ENCODE results near the gene SPANXB1.
"Not testable (repeated sequence)": the region's sequence is repeated elsewhere in the genome, so short reads cannot be mapped to it uniquely, and the experiment has no call there.

The SPANXB1 gene, protein sequence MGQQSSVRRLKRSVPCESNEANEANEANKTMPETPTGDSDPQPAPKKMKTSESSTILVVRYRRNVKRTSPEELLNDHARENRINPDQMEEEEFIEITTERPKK

DNA sequence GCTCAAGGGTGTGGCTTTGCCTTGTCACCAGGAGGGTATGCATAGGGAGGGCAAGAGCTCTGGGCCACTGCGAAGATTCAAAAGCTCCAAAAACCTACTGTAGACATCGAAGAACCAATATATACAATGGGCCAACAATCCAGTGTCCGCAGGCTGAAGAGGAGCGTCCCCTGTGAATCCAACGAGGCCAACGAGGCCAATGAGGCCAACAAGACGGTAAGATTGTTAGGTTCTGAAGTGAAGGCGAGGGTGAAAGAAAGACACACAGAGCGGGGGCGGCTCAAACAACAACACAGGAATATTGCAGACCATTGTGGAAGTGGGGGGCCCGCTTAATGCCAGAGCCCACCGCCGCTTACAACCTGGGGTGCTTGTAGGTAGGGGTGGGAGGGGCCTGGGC, at the start of gene SPANXB1:
Gene SPANXB1 (plus strand): TSS at position 27 of the 400 bp plus-strand sequence. CDS start 100 bp downstream, at position 127.
- not testable (repeated sequence) for DNase-seq

DNA sequence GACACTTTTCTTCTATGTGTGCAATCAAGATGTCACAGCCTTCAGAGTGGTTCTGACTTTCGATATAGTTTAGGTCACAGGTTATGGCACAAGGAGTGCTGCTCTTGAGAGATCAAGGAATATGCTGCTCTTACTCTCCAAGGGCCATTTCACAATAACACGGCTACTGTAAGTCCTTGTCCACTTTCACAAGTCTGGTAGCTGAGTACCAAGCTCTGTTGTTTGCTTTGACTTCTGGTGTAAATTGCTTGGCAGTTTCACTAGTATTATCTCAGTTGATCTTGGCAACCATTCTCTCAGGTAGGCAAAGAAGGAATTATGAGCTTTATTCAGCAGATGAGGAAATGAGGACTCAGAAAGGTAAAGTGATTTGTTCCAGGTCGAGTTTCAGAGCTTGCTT, 35.4 kb upstream of the SPANXB1 start:
- DNase-seq, result no peak

DNA sequence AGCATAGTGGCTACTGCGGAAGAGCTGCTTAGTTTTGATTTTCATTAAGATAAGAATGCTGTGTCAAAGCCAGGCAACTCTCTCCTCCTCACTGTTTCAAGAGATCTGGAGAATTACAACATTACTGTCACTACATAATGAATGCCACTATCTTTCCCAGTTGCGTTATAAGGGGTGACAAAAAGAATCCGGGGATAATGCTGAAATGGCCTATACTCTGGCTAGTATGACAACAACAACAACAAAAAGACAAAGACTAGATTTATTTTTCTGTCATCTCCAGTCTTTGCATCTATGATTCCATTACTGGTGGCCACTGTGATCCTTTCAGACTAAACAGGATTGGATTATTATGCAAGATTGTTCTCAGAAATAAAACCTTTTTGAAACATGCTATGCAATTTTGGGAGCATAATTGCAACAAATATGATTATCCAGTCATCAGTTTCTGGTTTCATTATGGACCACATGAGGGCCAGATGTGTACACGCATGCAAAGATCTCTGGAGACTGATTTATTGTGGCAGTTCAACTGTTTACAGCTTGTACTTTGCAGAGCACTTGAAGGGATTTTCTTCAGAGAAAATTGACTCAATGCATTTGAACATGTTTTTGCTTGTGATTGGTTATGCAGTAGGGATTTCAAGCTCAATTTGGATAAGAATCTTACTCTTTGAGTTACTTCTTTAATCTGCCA, 31.1 kb upstream of the SPANXB1 start:
- DNase-seq, result no peak

DNA sequence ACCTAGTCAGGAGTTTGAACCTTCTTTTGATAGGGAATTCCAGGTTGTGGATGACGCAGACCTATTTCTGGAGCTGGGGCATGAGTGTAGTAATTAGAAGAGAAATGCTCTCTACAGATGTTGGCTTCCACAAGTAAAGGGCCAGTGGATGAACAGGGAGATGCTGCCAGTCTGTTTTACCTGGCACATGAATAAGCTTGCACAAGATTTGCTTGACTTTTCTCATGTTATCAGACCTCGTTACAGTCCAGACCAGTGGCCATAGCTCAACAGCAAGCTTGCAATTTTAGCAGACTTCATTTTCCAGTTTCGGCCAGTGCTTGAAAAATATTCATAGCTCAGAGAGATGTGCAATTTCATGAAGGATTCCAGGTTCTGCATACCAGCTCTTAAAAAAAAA, 26.9 kb upstream of the SPANXB1 start:
- no peak for DNase-seq

DNA sequence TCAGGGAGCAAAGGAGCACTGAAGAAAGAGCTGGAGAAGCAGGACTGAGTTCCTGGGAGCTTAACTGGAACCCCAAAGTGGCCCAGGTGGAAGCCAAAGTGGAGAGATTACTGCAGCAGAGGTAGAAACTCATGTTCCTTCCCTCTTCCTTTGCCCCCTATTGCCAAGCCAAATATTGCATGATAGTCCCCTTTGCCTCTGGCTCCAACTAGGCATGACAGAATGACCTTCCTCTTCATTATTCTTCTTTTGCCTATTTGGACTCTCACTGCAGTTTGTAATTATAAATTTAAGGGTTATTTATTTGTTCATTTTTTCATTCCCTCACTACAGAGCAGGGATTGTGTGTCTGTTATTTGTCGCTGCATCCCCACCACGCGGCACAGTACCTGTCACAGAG, 22.1 kb upstream of the SPANXB1 start:
- DNase-seq, result no peak

DNA sequence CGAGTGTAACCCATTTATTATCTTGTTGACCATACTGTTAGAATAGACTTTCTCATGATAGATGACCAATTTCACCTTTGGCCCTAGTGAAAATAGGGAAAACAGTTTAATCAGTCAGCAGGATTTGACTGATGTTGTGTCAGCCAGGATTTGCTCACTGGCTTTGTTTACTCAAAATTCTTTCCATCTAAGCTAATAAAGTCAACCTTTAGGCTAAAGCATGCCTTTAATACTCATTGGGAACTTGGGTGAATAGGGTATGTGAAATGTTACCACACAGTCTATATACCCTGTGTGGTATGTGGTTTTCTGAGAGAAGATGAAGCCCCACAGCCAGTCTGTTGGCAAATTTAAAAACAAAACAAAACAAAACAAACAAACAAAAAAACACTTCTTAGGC, 18.7 kb upstream of the SPANXB1 start:
- DNase-seq, result no peak

DNA sequence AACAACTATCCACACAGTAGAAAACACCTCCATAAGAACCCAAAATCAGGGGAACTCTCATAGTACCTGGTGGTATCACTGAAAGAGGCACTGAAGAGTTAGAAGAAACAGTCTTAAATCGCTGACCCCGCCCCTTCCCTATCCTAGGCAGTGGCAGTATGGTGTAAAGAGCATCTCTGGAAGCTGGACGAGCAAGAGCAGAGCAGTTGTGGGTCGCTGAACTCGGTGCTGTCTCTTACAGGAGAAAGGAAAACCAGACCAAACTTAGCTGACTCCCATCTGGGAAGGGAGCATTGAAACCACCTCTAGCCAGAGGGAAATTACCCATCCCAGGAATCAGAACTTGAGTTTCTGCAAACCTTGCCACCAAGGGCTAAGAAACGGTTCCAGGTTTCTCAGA, 2.8 kb downstream of the SPANXB1 start:
- DNase-seq, result not testable (repeated sequence)

DNA sequence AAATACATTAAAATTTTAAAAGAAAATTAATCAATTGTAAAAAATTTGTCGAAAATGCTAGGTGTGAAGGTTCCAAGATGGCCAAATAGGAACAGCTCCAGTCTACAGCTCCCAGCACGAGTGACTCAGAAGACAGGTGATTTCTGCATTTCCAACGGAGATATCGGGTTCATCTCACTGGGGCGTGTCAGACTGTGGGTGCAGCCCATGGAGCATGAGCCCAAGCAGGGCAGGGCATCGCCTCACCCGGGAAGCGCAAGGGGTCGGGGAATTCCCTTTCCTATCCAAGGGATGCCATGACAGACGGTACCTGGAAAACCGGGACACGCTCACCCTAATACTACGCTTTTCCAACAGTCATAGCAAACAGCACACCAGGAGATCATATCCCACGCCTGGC, 41.9 kb downstream of the SPANXB1 start:
- not testable (repeated sequence) for DNase-seq

DNA sequence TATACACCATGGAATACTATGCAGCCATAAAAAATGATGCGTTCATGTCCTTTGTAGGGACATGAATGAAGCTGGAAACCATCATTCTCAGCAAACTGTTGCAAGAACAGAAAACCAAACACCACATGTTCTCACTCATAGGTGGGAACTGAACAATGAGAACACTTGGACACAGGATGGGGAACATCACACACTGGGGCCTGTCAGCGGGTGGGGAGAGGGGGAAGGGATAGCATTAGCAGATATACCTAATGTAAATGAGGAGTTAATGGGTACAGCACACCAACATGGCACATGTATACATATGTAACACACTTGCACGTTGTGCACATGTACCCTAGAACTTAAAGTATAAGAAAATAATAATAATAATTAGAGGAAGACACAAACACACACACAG, 47.5 kb downstream of the SPANXB1 start:
- not testable (repeated sequence) for DNase-seq

DNA sequence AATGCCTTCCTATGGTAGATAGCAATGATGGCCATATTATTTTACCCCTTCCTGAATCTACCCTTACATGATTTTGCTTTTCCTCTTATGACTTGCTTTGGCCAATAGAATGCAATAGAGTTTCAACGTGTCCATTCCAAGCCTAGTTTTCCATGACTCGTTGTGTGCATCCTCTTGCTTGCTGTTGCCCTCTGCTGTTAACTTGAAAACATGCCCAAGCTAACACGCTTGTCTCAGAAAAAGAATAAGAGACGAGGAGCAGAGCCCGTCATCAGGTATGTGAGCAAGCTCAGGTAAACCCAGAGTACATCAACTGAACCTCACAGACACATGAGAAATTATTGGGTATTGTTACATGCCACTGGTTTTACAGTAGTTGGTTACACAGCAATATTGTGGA, 49.7 kb downstream of the SPANXB1 start:
- not testable (repeated sequence) for DNase-seq

Measured in bone marrow (tissue), 2 donors.